Measurements from ENCODE around the gene ENDOV. TPM values are rescaled to one million over a fixed set of nuclear protein-coding genes. Genes with fewer than 3 reads are reported as not detected.

The ENDOV gene
- total RNA-seq, 4 donors from 2014 or later = 13.2 to 72.6 (median 36.8) TPM

GRCh38 chr17:80388601-80389000 is 26.4 kb upstream of the ENDOV start:
- no peaks in the 10 kb centered on the region for H3K27me3 ChIP-seq
- H3K9me3 ChIP-seq = no peaks in the 10 kb centered on the region
- peaks cover 0 to 100% (median 0%) of the 10 kb centered on the region in 3 donors for H3K36me3 ChIP-seq
- TF ChIP-seq CTCF (IDR thresholded peaks at IDR 0.05) (no peak), POLR2A (IDR thresholded peaks at IDR 0.05) (no peak)
- H3K27ac ChIP-seq = no peak overlapping the region
- no peaks in the 10 kb centered on the region for H3K4me1 ChIP-seq
- DNase-seq = no peak
- H3K4me3 ChIP-seq = no peak overlapping the region

GRCh38 chr17:80389011-80389995 is 25.7 kb upstream of the ENDOV start:
- no peak overlapping the region for H3K4me3 ChIP-seq
- TF ChIP-seq POLR2A (IDR thresholded peaks at IDR 0.05) = no peak
- no peak for TF ChIP-seq CTCF (IDR thresholded peaks at IDR 0.05)
- H3K9me3 ChIP-seq = no peaks in the 10 kb centered on the region
- H3K4me1 ChIP-seq = no peaks in the 10 kb centered on the region
- peaks cover 0 to 100% (median 0%) of the 10 kb centered on the region in 3 donors for H3K36me3 ChIP-seq
- H3K27ac ChIP-seq = no peak overlapping the region
- DNase-seq = peak in 1 of 3 donors; percentile 12
- H3K27me3 ChIP-seq = no peaks in the 10 kb centered on the region

DNA sequence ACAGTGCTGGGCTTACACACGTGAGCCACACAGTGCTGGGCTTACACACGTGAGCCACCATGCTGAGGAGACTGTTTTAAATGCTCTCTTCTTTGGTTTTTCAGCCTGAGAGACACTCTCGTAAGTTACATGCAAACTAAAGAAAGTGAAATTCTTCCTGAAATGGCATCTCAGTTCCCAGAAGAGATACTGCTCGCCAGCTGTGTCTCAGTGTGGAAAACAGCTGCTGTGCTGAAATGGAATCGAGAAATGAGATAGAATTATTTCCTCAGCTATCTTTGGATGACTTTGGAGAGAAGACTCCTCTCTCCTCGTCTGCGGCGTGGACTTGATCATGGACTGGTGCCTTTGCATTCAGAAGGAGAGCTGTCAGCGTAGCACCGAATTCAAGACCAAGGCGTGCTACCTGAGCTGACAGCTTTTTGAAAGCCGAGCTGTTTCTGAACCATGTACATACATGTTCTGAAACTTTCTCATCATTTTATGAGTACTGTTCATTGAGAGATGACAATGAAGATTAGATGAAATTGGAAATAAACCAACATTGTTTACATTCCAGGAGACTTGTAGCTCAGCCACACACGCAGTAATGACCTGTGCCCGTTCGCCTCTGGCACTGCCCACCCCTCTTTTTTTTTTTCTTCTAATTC is 21.6 kb upstream of the ENDOV start:
- Histone ChIP-seq H3K27me3 (no peaks in the 10 kb centered on the region), H3K36me3 (peaks cover 0 to 65% (median 0%) of the 10 kb centered on the region in 3 donors), H3K27ac (no peak overlapping the region), H3K9me3 (no peaks in the 10 kb centered on the region), H3K4me3 (no peak overlapping the region), H3K4me1 (no peaks in the 10 kb centered on the region)
- no peak for DNase-seq
- TF ChIP-seq POLR2A (IDR thresholded peaks at IDR 0.05) = no peak
- no peak for TF ChIP-seq CTCF (IDR thresholded peaks at IDR 0.05)

- Histone ChIP-seq H3K9me3 (no peaks in the 10 kb centered on the region), H3K27me3 (no peaks in the 10 kb centered on the region), H3K4me3 (no peak overlapping the region), H3K36me3 (peaks cover 0 to 59% (median 0%) of the 10 kb centered on the region in 3 donors), H3K4me1 (no peaks in the 10 kb centered on the region), H3K27ac (no peak overlapping the region)
- no peak for TF ChIP-seq CTCF (IDR thresholded peaks at IDR 0.05)
- TF ChIP-seq POLR2A (IDR thresholded peaks at IDR 0.05) = no peak
- no peak for DNase-seq
Observed at GRCh38 chr17:80393961-80394360, 21.0 kb upstream of the ENDOV start.

GRCh38 chr17:80394629-80395216 is 20.2 kb upstream of the ENDOV start:
- Histone ChIP-seq H3K9me3 (no peaks in the 10 kb centered on the region), H3K4me1 (no peaks in the 10 kb centered on the region), H3K27me3 (no peaks in the 10 kb centered on the region), H3K4me3 (no peak overlapping the region), H3K36me3 (peaks cover 0 to 51% (median 0%) of the 10 kb centered on the region in 3 donors), H3K27ac (no peak overlapping the region)
- DNase-seq = no peak
- TF ChIP-seq CTCF (IDR thresholded peaks at IDR 0.05) = no peak
- TF ChIP-seq POLR2A (IDR thresholded peaks at IDR 0.05) = no peak
